SU-DHL-6 (cell line): ENCODE data around the gene PDCD10.

Experiments used
- H2AFZ ChIP-seq: fragments of 200-600 bp; sonication (generic); 2 replicates; pipeline ENCODE4 v1.6.1; 2014; ENCODE audit warnings: low read depth, mild to moderate bottlenecking, moderate library complexity, mixed read lengths, antibody characterized with exemption, low read length; ENCODE audit not compliant: severe bottlenecking
- H3F3A ChIP-seq: fragments of 200-600 bp; shearing (Covaris generic); 2 replicates; pipeline ENCODE4 v1.6.0; 2016; ENCODE audit warnings: antibody characterized with exemption, mild to moderate bottlenecking; ENCODE audit not compliant: insufficient read depth
- H3K27ac ChIP-seq: fragments of 200-600 bp; sonication (generic); 2 replicates; pipeline ENCODE4 v1.5.1; 2016; ENCODE audit warnings: low read depth, mild to moderate bottlenecking, low read length, moderate library complexity, mixed read lengths
- H3K27me3 ChIP-seq: fragments of 200-600 bp; sonication (generic), shearing (Covaris generic); 2 replicates; pipeline ENCODE4 v1.6.0; 2014; ENCODE audit warnings: mild to moderate bottlenecking, low read length
- H3K36me3 ChIP-seq: fragments of 200-600 bp; sonication (generic); 2 replicates; pipeline ENCODE4 v1.6.1; 2014; ENCODE audit warnings: mild to moderate bottlenecking, low read length, mixed read lengths
- H3K4me2 ChIP-seq: fragments of 300-600, 200-600 bp; shearing (Covaris generic), sonication (generic); 2 replicates; pipeline ENCODE4 v1.6.0; 2014; ENCODE audit warnings: low read length, low read depth, mild to moderate bottlenecking; ENCODE audit not compliant: poor library complexity, severe bottlenecking
- H3K4me3 ChIP-seq: fragments of 200-600 bp; sonication (generic); 2 replicates; pipeline ENCODE4 v1.5.1; 2014; ENCODE audit warnings: antibody characterized with exemption, low read length, mild to moderate bottlenecking, mixed read lengths; ENCODE audit not compliant: insufficient read depth, poor library complexity, severe bottlenecking
- H3K79me2 ChIP-seq: fragments of 200-600 bp; sonication (generic); 2 replicates; pipeline ENCODE4 v1.6.1; 2014; ENCODE audit warnings: mild to moderate bottlenecking, low read length, moderate library complexity; ENCODE audit not compliant: insufficient read depth
- H3K9ac ChIP-seq: fragments of 200-600 bp; sonication (generic); 2 replicates; pipeline ENCODE4 v1.7.0; 2014; ENCODE audit warnings: mild to moderate bottlenecking, low read length
- H3K9me2 ChIP-seq: fragments of 200-600 bp; sonication (generic); replicated peaks from 2 replicates; pipeline ENCODE4 v1.6.1; 2014; ENCODE audit warnings: low read length; ENCODE audit not compliant: insufficient read depth
- H3K9me3 ChIP-seq: fragments of 200-600 bp; sonication (generic); 2 replicates; pipeline ENCODE4 v1.6.1; 2014; ENCODE audit warnings: low read length, mixed read lengths; ENCODE audit not compliant: insufficient read depth
- H4K20me1 ChIP-seq: fragments of 200-600 bp; sonication (generic); 2 replicates; pipeline ENCODE4 v1.6.1; 2014; ENCODE audit warnings: low read depth, mild to moderate bottlenecking, antibody characterized with exemption, low read length, moderate library complexity, mixed read lengths
- CTCF ChIP-seq: fragments of 200-600 bp; sonication (generic); IDR thresholded peaks from one replicate; pipeline ENCODE4 v1.5.1; 2017; ENCODE audit warnings: antibody characterized with exemption, mild to moderate bottlenecking, low read length, moderate library complexity; ENCODE audit not compliant: insufficient read depth, poor library complexity, severe bottlenecking
- EZH2phosphoT487 ChIP-seq: fragments of 200-600 bp; sonication (generic), shearing (Covaris generic); conservative IDR thresholded peaks from 2 replicates; pipeline ENCODE4 v1.6.1; 2018; ENCODE audit warnings: mild to moderate bottlenecking, antibody characterized with exemption, low read length, moderate library complexity, mixed read lengths

Gene PDCD10

GRCh38 chr3:167668651-167669050 is 66.0 kb downstream of the PDCD10 start:
- Histone ChIP-seq H3K27ac (no peak overlapping the region), H3K27me3 (no peaks in the 10 kb centered on the region), H3K9me2 (no peaks in the 10 kb centered on the region), H3K36me3 (no peaks in the 10 kb centered on the region), H3K9me3 (no peaks in the 10 kb centered on the region), H3F3A (no peaks in the 10 kb centered on the region), H3K4me2 (no peak overlapping the region), H2AFZ (no peak overlapping the region), H3K4me3 (no peak overlapping the region), H3K79me2 (no peaks in the 10 kb centered on the region), H3K9ac (no peak overlapping the region), H4K20me1 (no peaks in the 10 kb centered on the region)
- TF ChIP-seq CTCF (no peak), EZH2phosphoT487 (no peak)

- Histone ChIP-seq H3K36me3 (no peaks in the 10 kb centered on the region), H3K27me3 (no peaks in the 10 kb centered on the region), H3K27ac (no peak overlapping the region), H4K20me1 (no peaks in the 10 kb centered on the region), H3K79me2 (no peaks in the 10 kb centered on the region), H3K4me2 (no peak overlapping the region), H2AFZ (no peak overlapping the region), H3K4me3 (no peak overlapping the region), H3K9ac (no peak overlapping the region), H3K9me3 (no peaks in the 10 kb centered on the region), H3F3A (no peaks in the 10 kb centered on the region), H3K9me2 (no peaks in the 10 kb centered on the region)
- no peak for TF ChIP-seq CTCF
- TF ChIP-seq EZH2phosphoT487 = no peak
These were observed 68.1 kb downstream of the PDCD10 start for GRCh38 chr3:167666563-167666962.

GRCh38 chr3:167662919-167663400 is 71.7 kb downstream of the PDCD10 start:
- Histone ChIP-seq H3K36me3 (no peaks in the 10 kb centered on the region), H3K27ac (no peak overlapping the region), H4K20me1 (no peaks in the 10 kb centered on the region), H3K4me2 (no peak overlapping the region), H3K9me2 (no peaks in the 10 kb centered on the region), H3K9me3 (no peaks in the 10 kb centered on the region), H3K79me2 (no peaks in the 10 kb centered on the region), H3K27me3 (no peaks in the 10 kb centered on the region), H3K4me3 (no peak overlapping the region), H3F3A (no peaks in the 10 kb centered on the region), H3K9ac (no peak overlapping the region), H2AFZ (no peak overlapping the region)
- TF ChIP-seq EZH2phosphoT487 (no peak), CTCF (no peak)
